H54 (cell line): ENCODE results near the gene DLG2.

ENCODE experiments used
- DNase-seq: peaks from one replicate; pipeline ENCODE4 v3.0.0; 2011; ENCODE audit warnings: low spot score, mixed read lengths; ENCODE audit not compliant: insufficient read length
- FAIRE-seq: peaks from 3 replicates; lab custom pipeline; 2011; peaks lifted over from hg19 to GRCh38; lab: Jason Lieb, UNC
- POLR2A ChIP-seq: IDR thresholded peaks from 2 replicates; pipeline ENCODE4 v1.6.1; 2011; ENCODE audit warnings: low read depth, mild to moderate bottlenecking, low read length

DLG2 gene

GRCh38 chr11:85569525-85569924 lies 57.6 kb downstream of the DLG2 start:
- TF ChIP-seq POLR2A, result no peak
- no peak for FAIRE-seq
- no peak for DNase-seq

GRCh38 chr11:85558411-85558810 lies 68.7 kb downstream of the DLG2 start:
- TF ChIP-seq POLR2A, result no peak
- FAIRE-seq (no peak), DNase-seq (no peak)

GRCh38 chr11:85551881-85552280 lies 75.3 kb downstream of the DLG2 start:
- no peak for DNase-seq
- no peak for FAIRE-seq
- TF ChIP-seq POLR2A, result no peak

DNA sequence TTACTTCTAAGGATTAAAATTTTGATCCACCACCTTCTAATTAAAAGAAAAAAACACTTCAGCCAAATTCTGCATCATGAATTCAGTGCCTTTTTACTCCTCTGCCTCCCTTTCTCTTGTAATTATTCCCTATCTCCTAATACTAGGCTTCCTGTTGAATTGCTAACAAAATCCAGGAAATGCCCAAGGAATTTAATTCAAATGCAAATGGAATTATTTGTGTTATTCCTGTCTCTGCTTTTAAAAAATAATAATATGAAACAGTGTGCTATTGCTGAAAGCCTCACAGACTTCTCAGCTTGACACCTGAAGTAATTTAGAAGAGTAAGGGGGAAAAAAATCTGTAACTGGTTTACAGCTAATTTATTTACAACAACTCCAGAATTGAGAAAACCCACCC lies 85.5 kb downstream of the DLG2 start:
- DNase-seq, result no peak
- no peak for TF ChIP-seq POLR2A
- no peak for FAIRE-seq

DNA sequence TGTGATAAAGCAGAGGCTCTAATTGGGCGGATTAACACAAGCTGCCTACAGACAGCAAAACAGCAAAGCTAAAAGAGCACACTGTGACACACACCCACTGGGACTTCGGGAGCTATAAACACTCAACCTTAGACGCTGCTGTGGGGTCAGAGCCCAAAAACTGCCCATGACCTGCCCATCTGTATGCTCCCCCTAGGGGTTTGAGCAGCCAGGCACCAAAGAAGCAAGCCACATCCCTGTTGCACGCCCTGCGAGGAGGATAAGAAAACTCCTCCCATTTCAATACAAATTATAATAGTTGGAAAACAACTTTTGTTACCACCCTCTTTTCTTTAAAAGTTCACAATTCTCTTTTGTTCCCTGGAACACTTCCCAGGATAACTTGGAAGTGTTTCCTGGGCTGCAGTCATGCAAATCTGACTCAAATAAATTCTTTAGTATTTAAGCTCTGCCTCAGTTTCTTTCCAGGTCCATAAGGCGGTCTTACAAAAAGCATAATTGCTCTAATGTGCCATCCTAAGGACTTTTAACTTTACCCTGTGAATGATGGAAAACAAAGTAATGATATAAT lies 86.4 kb downstream of the DLG2 start:
- TF ChIP-seq POLR2A, result no peak
- FAIRE-seq (no peak), DNase-seq (no peak)

DNA sequence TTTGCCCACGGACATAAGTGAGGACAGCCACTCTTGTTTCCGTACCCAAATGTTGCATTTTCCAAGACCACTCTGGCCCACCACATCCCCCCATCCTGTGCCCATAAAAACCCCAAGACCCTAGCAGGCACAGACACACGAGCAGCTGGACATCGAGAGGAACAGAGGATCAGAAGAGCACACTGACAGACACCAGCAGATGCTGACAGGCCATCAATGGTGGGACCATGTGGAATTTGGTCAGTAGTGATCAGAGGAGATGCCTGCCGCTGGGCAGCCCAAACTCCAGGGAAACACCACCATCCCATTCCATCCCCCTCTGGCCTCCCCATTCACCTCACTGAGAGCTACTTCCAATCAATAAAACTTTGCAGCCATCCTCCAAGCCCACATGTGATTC lies 87.0 kb downstream of the DLG2 start:
- DNase-seq, result no peak
- no peak for FAIRE-seq
- no peak for TF ChIP-seq POLR2A

GRCh38 chr11:85539740-85540139 lies 87.4 kb downstream of the DLG2 start:
- no peak for FAIRE-seq
- DNase-seq, result no peak
- no peak for TF ChIP-seq POLR2A

GRCh38 chr11:85539029-85539689 lies 88.0 kb downstream of the DLG2 start:
- no peak for TF ChIP-seq POLR2A
- no peak for DNase-seq
- no peak for FAIRE-seq

GRCh38 chr11:85536438-85536837 lies 90.7 kb downstream of the DLG2 start:
- no peak for TF ChIP-seq POLR2A
- DNase-seq, result no peak
- FAIRE-seq, result no peak

- no peak for TF ChIP-seq POLR2A
- no peak for FAIRE-seq
- DNase-seq, result no peak
Measured at GRCh38 chr11:85534806-85535205, 92.3 kb downstream of the DLG2 start.

GRCh38 chr11:85531191-85531897 lies 95.8 kb downstream of the DLG2 start:
- no peak for TF ChIP-seq POLR2A
- DNase-seq (no peak), FAIRE-seq (no peak)

DNA sequence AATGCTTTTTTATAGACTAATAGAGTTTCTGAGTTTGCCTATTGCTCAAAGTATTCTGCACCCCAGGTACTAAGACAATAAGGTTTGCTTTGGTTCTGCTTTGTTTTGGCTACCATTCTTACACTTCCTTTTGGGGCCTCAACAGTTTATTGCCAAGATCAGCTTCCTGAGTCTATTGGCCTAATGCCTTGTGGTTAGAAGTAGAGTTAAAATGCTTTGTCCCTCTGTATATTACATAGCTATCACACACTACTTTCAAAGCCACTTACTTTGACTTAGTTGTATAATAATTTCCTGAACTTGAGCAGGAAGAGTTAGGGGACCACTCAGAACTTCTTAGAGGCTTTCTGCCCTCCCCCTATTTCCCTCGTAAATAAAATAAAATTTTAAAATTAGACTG lies 96.5 kb downstream of the DLG2 start:
- TF ChIP-seq POLR2A, result no peak
- DNase-seq, result no peak
- no peak for FAIRE-seq

GRCh38 chr11:85526564-85526963 lies 100.6 kb downstream of the DLG2 start:
- FAIRE-seq, result no peak
- DNase-seq, result no peak
- no peak for TF ChIP-seq POLR2A

DNA sequence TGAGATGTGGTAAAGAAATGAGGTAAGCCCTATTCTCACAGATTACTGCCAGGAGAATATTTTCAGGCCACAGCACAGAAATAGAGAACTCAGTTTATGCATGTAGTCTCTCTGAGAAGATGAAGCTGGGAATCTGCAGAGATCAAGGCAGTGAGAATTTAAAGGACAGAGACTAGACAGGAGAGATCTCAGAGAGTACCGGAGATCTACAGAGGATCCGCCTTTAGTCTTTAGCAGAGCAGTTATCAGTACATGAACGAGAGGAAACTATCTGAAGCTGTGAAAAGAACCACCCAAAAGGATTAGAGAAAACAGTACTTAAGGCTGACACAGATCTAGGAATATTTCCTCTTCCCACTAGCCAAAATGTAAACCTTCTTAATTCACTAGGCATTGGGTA lies 101.5 kb downstream of the DLG2 start:
- FAIRE-seq (no peak), DNase-seq (no peak)
- no peak for TF ChIP-seq POLR2A

DNA sequence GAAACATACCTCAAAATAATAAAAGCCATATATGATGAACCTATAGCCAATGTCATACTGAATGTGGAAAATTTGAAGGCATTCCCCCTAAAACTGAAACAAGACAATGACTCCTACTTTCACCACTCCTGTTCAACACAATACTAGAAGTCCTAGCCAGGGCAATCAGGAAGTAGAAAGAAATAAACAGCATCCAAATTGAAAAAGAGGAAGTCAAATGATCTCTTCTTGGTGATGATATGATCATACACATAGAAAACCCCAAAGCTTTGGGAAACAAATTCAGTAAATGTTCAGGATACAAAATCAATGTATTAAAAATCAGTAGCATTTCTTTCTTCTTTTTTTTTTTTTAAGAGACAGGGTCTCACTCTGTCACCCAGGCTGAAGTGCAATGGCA lies 109.9 kb downstream of the DLG2 start:
- FAIRE-seq (no peak), DNase-seq (no peak)
- TF ChIP-seq POLR2A, result no peak
